ENCODE results near the gene CSK. TPM values are rescaled to one million over a fixed set of nuclear protein-coding genes. Genes with fewer than 3 reads are reported as not detected.
A peak's percentile ranks its signal among the peaks of the same experiment; 100 is the strongest.

The CSK gene
- total RNA-seq, 1 donor from 2014 or later = 13.6 TPM

DNA sequence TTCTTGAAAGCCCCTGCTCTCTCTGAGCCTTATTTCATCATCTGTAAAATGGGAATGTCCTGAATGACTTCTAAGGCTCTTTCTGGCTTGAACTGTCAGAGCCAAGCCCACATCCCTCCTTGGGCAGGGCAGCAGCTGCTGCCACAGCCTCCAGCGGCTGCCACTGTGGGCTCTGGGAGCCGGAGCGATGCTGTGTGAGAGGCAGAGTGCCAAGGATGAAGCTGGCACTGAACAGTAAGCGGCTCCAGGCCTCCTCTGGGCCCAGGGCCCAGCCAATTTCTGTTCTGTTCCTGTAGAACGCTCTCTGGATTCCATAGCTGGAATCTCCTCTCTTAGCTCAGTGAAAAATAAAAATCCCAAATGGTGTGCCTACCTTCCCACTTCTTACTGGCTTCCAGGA lies 49.0 kb downstream of the CSK start:
- H3K36me3 ChIP-seq (ENCODE audit: control insufficient read depth in 3 of 3, insufficient read depth in 3 of 3, low read length in 3 of 3) = peaks cover 0 to 4% (median 4%) of the 10 kb centered on the region in 3 donors
- peaks cover 5 to 34% (median 31%) of the 10 kb centered on the region in 3 donors for H3K4me1 ChIP-seq (ENCODE audit: control insufficient read depth in 3 of 3, insufficient read depth in 3 of 3, low read length in 3 of 3)
- H3K4me3 ChIP-seq (ENCODE audit: low read length in 3 of 3) = no peak overlapping the region
- peak overlapping the region; percentile 25 for H3K27ac ChIP-seq (ENCODE audit: low read depth, low read length)
- peak overlapping the region in 1 of 3 donors; percentile 33 for H3K9ac ChIP-seq (ENCODE audit: low read depth in 1 of 3, low read length in 3 of 3)
- peaks cover 11 to 23% (median 22%) of the 10 kb centered on the region in 3 donors for H3K27me3 ChIP-seq (ENCODE audit: control insufficient read depth in 3 of 3, insufficient read depth in 3 of 3, low read length in 3 of 3)
- H3K9me3 ChIP-seq (ENCODE audit: control insufficient read depth in 3 of 3, low read length in 3 of 3) = no peaks in the 10 kb centered on the region

DNA sequence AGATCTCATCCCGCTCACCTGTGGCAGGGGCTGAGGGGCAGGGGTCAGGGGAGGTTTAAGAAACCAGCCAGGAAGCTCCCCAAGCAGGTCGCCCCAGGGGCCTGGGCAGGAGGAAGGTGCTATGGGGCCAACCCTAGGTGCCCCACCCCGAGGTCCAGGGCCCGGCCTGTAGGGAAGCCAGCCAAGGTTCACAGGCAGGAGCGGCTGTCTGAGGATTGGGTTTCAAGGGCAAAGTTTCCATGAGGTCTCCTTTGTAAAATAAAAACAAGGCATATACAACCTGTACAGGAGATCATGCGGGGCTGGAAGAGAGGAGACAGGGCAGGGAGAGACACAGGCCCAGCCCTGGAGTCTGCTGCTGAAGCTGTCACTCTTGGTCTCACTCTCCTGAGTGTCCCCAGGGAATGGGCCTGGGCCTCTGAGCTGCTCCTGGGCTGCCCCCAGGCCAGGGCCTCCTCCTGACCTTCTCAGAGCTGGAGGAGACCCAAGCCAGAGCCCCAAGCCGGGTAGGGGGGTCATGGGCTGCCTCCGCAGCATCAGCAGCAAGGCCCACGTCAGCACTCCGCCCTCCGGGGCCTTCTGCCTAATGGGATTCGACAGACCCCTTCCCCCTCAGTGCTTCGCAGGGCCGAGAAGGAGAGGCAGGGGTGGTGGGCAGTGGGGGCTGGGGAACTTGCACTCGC lies 50.1 kb downstream of the CSK start:
- peaks cover 4 to 12% (median 9%) of the 10 kb centered on the region in 3 donors for H3K36me3 ChIP-seq (ENCODE audit: control insufficient read depth in 3 of 3, insufficient read depth in 3 of 3, low read length in 3 of 3)
- H3K27ac ChIP-seq (ENCODE audit: low read depth, low read length) = peak overlapping the region; percentile 75
- peaks cover 5 to 34% (median 31%) of the 10 kb centered on the region in 3 donors for H3K4me1 ChIP-seq (ENCODE audit: control insufficient read depth in 3 of 3, insufficient read depth in 3 of 3, low read length in 3 of 3)
- H3K9me3 ChIP-seq (ENCODE audit: control insufficient read depth in 3 of 3, low read length in 3 of 3) = no peaks in the 10 kb centered on the region
- peak overlapping the region in 2 of 3 donors; percentile 32 to 70 for H3K9ac ChIP-seq (ENCODE audit: low read depth in 1 of 3, low read length in 3 of 3)
- H3K4me3 ChIP-seq (ENCODE audit: low read length in 3 of 3) = no peak overlapping the region
- H3K27me3 ChIP-seq (ENCODE audit: control insufficient read depth in 3 of 3, insufficient read depth in 3 of 3, low read length in 3 of 3) = peaks cover 9 to 18% (median 18%) of the 10 kb centered on the region in 3 donors

DNA sequence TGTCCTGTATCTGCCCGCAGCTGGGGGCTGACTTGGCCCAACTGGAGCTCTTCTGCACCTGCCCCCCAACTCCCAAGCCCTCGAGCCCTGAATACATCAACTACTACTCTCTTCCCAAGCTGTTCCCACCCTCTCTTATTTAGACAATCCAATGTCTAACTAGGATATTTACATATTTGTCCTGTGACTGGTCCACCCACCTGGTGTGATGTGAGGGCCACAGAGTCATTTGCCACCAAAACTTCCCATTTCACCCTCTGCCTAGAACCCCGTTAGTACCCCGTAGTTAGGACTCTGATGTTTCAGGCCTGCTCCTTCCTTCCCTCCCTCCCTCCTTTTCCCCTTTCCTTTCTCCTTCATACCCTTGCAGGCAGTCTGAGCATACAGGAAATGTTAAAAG lies 50.9 kb downstream of the CSK start:
- peaks cover 0 to 9% (median 9%) of the 10 kb centered on the region in 3 donors for H3K27me3 ChIP-seq (ENCODE audit: control insufficient read depth in 3 of 3, insufficient read depth in 3 of 3, low read length in 3 of 3)

DNA sequence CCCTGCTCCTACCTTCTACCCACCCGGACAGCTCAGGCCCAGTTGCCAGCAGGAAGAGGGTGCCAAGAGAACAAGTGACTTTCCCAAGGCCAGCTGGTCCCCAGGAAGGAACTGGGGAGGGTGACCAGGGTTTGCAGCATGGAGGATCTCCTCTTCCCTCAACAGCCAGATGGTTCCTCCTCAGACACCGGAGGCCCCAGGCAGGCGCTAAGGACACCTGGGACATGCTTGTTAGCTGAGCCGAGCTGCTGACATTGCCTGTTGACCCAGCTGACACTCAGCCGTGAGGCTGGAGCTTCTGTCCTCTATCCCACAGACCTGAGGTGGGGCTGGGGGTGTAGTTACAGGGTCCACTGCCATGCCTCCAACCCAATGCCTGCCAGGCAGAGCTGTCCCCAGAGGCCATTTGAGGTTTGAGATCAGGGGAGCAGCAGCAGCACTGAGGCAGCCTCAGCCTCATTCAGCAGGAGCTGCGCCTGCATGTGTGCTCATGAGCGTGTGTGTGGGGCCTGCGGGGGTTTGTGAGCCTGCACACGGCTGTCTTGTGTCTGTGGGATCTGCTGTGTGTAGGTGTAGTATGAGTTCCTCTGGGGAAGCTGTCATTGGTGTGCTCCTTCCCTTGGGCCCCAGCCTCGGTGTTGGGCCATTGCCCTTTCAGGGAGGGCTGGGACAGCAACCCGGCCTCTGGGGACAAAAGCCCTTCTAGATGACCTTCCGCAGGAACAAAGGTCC lies 51.7 kb downstream of the CSK start:
- Histone ChIP-seq H3K4me3 (ENCODE audit: low read length in 3 of 3) (no peak overlapping the region), H3K27ac (ENCODE audit: low read depth, low read length) (no peak overlapping the region), H3K27me3 (ENCODE audit: control insufficient read depth in 3 of 3, insufficient read depth in 3 of 3, low read length in 3 of 3) (peaks cover 0 to 2% (median 2%) of the 10 kb centered on the region in 3 donors), H3K9me3 (ENCODE audit: control insufficient read depth in 3 of 3, low read length in 3 of 3) (no peaks in the 10 kb centered on the region), H3K9ac (ENCODE audit: low read depth in 1 of 3, low read length in 3 of 3) (no peak overlapping the region), H3K4me1 (ENCODE audit: control insufficient read depth in 3 of 3, insufficient read depth in 3 of 3, low read length in 3 of 3) (peaks cover 5 to 34% (median 31%) of the 10 kb centered on the region in 3 donors), H3K36me3 (ENCODE audit: control insufficient read depth in 3 of 3, insufficient read depth in 3 of 3, low read length in 3 of 3) (peaks cover 8 to 20% (median 15%) of the 10 kb centered on the region in 3 donors)

More for the DNA sequence above, 50.9 kb downstream of the CSK start:
- Histone ChIP-seq H3K27ac (ENCODE audit: low read depth, low read length) (peak overlapping the region; percentile 75), H3K36me3 (ENCODE audit: control insufficient read depth in 3 of 3, insufficient read depth in 3 of 3, low read length in 3 of 3) (peaks cover 8 to 13% (median 9%) of the 10 kb centered on the region in 3 donors), H3K9me3 (ENCODE audit: control insufficient read depth in 3 of 3, low read length in 3 of 3) (no peaks in the 10 kb centered on the region), H3K9ac (ENCODE audit: low read depth in 1 of 3, low read length in 3 of 3) (peak overlapping the region in 1 of 3 donors; percentile 70), H3K4me3 (ENCODE audit: low read length in 3 of 3) (no peak overlapping the region), H3K4me1 (ENCODE audit: control insufficient read depth in 3 of 3, insufficient read depth in 3 of 3, low read length in 3 of 3) (peaks cover 5 to 34% (median 31%) of the 10 kb centered on the region in 3 donors)

DNA sequence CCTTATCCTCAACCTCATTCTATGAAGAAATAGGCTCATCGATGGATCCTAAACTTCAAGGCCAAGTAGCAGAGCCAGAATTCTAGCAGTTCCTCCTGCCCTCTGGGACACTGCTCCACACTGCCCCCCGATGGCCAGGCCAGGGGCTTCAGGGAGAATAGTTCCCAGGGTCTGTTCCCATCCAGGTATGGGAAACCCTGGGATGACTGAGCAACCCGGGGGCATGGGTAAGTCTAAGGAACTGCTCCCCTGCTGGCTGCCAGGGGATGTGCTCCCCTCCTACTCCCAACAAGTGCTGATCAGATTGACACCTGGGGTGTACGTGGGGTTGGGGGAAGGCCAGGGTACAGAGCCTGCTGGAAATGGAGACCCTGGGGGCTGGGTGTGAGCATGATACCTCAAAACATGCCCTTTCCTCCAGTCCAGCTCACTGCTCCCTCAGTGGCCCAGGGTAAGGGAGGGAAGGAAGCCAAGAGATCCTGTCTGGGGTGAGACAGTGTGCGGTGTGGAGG lies 53.5 kb downstream of the CSK start:
- Histone ChIP-seq H3K27me3 (ENCODE audit: control insufficient read depth in 3 of 3, insufficient read depth in 3 of 3, low read length in 3 of 3) (no peaks in the 10 kb centered on the region), H3K27ac (ENCODE audit: low read depth, low read length) (no peak overlapping the region), H3K4me1 (ENCODE audit: control insufficient read depth in 3 of 3, insufficient read depth in 3 of 3, low read length in 3 of 3) (peaks cover 5 to 34% (median 30%) of the 10 kb centered on the region in 3 donors), H3K4me3 (ENCODE audit: low read length in 3 of 3) (no peak overlapping the region), H3K9ac (ENCODE audit: low read depth in 1 of 3, low read length in 3 of 3) (peak overlapping the region in 1 of 3 donors; percentile 3), H3K9me3 (ENCODE audit: control insufficient read depth in 3 of 3, low read length in 3 of 3) (no peaks in the 10 kb centered on the region), H3K36me3 (ENCODE audit: control insufficient read depth in 3 of 3, insufficient read depth in 3 of 3, low read length in 3 of 3) (peaks cover 11 to 37% (median 24%) of the 10 kb centered on the region in 3 donors)

DNA sequence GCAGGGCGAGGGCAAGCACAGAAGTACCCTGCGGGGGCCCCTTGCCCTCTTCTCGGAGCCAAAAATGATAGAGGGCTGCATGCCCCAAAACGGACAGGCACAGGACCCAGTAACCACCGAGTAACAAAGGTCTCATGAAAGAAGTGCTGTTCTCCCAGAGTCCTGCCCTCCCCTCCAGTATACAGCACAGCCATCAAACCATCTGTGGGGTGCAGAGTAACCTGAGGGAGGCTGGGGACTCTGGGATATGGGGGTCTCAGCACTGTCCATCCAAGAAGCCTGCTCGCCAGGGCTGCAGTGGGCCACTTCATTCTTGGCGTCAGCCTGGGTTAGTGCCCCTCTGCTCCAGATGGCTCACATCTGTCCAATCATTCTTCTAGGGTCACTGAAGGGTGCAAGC lies 55.0 kb downstream of the CSK start:
- Histone ChIP-seq H3K9ac (ENCODE audit: low read depth in 1 of 3, low read length in 3 of 3) (no peak overlapping the region), H3K4me3 (ENCODE audit: low read length in 3 of 3) (no peak overlapping the region), H3K27ac (ENCODE audit: low read depth, low read length) (no peak overlapping the region), H3K4me1 (ENCODE audit: control insufficient read depth in 3 of 3, insufficient read depth in 3 of 3, low read length in 3 of 3) (peaks cover 8 to 24% (median 17%) of the 10 kb centered on the region in 3 donors), H3K36me3 (ENCODE audit: control insufficient read depth in 3 of 3, insufficient read depth in 3 of 3, low read length in 3 of 3) (peaks cover 22 to 45% (median 34%) of the 10 kb centered on the region in 3 donors), H3K27me3 (ENCODE audit: control insufficient read depth in 3 of 3, insufficient read depth in 3 of 3, low read length in 3 of 3) (no peaks in the 10 kb centered on the region), H3K9me3 (ENCODE audit: control insufficient read depth in 3 of 3, low read length in 3 of 3) (no peaks in the 10 kb centered on the region)

DNA sequence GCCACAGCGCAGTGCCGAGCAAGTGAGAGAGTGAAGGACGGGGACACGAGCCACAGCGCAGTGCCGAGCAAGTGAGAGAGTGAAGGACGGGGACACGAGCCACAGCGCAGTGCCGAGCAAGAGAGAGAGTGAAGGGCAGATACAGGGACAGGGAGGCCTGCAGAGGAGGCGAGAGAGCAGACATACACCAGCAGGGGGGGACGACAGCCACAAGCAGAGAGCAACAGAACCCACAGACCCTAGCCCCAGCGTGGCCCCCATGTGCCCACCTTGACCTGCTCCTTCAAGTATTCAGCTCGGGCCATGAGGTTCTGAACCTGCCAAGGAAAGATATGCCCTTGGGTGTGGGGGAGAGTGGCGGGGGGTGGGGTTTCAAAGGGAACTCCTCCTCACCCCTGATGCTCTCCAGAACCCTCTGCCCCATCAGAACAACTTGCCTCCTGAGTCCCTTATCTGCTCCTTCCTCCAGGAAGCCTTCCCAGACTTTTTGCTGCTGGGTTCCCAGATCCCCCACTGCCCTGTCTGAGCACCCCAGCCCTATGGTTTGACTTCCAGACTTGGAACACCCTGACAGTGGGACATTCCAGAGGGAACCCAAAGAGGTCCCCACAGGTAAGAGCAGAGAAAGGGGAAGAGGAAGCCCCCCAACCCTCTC lies 55.7 kb downstream of the CSK start:
- Histone ChIP-seq H3K9ac (ENCODE audit: low read depth in 1 of 3, low read length in 3 of 3) (no peak overlapping the region), H3K4me1 (ENCODE audit: control insufficient read depth in 3 of 3, insufficient read depth in 3 of 3, low read length in 3 of 3) (peaks cover 12 to 24% (median 17%) of the 10 kb centered on the region in 3 donors), H3K9me3 (ENCODE audit: control insufficient read depth in 3 of 3, low read length in 3 of 3) (no peaks in the 10 kb centered on the region), H3K4me3 (ENCODE audit: low read length in 3 of 3) (no peak overlapping the region), H3K27ac (ENCODE audit: low read depth, low read length) (no peak overlapping the region), H3K36me3 (ENCODE audit: control insufficient read depth in 3 of 3, insufficient read depth in 3 of 3, low read length in 3 of 3) (peaks cover 22 to 45% (median 34%) of the 10 kb centered on the region in 3 donors), H3K27me3 (ENCODE audit: control insufficient read depth in 3 of 3, insufficient read depth in 3 of 3, low read length in 3 of 3) (no peaks in the 10 kb centered on the region)

DNA sequence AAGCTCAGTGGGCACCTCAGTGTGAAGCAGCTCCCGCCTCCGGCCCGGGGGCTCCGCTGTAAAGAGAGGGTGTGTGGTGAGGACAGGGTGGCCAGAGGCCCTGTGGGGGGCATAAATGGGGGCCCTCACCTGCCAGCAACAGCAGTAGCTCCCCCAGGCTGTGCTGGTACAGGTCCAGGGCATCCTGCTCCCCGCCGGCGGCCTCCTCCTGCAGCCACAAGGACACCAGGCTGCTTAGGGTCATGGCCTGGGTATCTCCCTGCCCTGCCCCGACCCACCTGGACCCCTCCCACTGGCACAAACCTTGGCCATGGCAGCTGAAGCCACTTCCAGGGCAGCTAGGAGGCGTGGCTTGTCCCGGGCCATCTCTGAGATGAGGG lies 56.2 kb downstream of the CSK start:
- Histone ChIP-seq H3K9me3 (ENCODE audit: control insufficient read depth in 3 of 3, low read length in 3 of 3) (no peaks in the 10 kb centered on the region), H3K9ac (ENCODE audit: low read depth in 1 of 3, low read length in 3 of 3) (no peak overlapping the region), H3K36me3 (ENCODE audit: control insufficient read depth in 3 of 3, insufficient read depth in 3 of 3, low read length in 3 of 3) (peaks cover 22 to 45% (median 34%) of the 10 kb centered on the region in 3 donors)

DNA sequence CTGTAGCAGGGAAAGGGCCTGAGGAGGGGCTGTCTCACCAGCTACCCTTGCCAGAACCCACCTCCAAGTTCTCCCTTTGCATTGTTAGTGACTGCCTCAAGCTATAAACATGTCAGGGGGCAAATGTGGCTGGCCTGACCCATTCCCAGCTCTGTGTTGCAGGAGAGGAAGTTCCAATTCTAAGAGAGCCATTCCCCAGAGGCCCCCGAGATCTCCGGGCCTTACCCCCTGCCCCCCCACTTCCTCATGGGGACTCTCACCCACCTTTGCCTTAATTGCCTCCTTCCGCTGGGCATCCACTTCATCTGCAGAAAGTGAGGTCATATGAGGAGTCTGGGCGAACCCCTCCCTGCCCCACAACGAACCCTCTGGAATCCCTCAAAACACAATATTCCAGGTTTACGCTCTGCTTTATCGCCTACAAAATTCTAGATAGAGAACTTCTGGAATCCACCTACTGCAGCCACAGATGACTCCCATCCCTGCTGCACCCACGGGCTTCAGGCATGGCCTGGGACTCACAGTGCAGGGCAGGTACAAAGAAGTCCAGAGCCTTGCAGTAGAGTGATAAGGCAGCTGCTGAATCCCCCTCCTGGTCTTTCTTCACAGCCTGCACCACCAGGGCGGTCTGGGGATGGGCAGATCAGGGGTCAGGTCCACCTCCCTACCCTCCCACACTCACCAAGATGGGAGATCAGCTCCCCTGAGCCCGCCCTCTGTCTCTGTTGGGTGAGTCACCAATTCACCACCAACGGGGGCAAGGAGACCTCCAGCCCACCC lies 57.1 kb downstream of the CSK start:
- no peaks in the 10 kb centered on the region for H3K27me3 ChIP-seq (ENCODE audit: control insufficient read depth in 3 of 3, insufficient read depth in 3 of 3, low read length in 3 of 3)
- no peaks in the 10 kb centered on the region for H3K9me3 ChIP-seq (ENCODE audit: control insufficient read depth in 3 of 3, low read length in 3 of 3)
- no peak overlapping the region for H3K9ac ChIP-seq (ENCODE audit: low read depth in 1 of 3, low read length in 3 of 3)
- H3K27ac ChIP-seq (ENCODE audit: low read depth, low read length) = no peak overlapping the region
- H3K4me1 ChIP-seq (ENCODE audit: control insufficient read depth in 3 of 3, insufficient read depth in 3 of 3, low read length in 3 of 3) = peaks cover 18 to 25% (median 20%) of the 10 kb centered on the region in 3 donors
- peaks cover 22 to 45% (median 34%) of the 10 kb centered on the region in 3 donors for H3K36me3 ChIP-seq (ENCODE audit: control insufficient read depth in 3 of 3, insufficient read depth in 3 of 3, low read length in 3 of 3)
- H3K4me3 ChIP-seq (ENCODE audit: low read length in 3 of 3) = no peak overlapping the region

More for the DNA sequence above, 56.2 kb downstream of the CSK start:
- no peak overlapping the region for H3K27ac ChIP-seq (ENCODE audit: low read depth, low read length)
- H3K4me1 ChIP-seq (ENCODE audit: control insufficient read depth in 3 of 3, insufficient read depth in 3 of 3, low read length in 3 of 3) = peaks cover 13 to 20% (median 14%) of the 10 kb centered on the region in 3 donors
- H3K4me3 ChIP-seq (ENCODE audit: low read length in 3 of 3) = no peak overlapping the region
- H3K27me3 ChIP-seq (ENCODE audit: control insufficient read depth in 3 of 3, insufficient read depth in 3 of 3, low read length in 3 of 3) = no peaks in the 10 kb centered on the region
